ENCODE data around the gene SBF2.

- TF ChIP-seq POLR2A (IDR thresholded peaks at IDR 0.05; ENCODE audit: extremely low read depth, insufficient read length) (no peak), CTCF (IDR thresholded peaks at IDR 0.05; ENCODE audit: low read depth, low read length) (no peak)
These were observed 409.4 kb downstream of the SBF2 start for GRCh38 chr11:9884601-9885000.
